ENCODE data around the gene KLC1.

DNA sequence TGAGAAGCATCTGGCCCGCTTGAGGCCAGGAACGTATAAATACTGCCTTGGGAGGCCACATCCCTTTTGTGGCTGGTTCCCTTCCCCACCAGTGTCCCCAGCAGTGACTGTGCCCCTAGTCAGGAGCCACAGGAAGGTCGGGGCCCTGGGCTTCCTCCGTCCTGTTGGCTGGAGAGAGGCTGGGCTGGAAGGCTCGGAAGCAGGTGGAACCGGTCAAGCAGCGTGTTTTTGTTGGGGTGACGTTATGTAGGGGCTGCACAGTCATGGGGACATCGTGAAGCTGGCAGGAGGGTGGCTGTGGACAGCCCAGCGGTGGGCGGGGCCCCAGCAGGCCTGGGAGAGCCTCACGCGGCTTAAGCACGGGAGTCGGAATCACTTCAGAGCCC is 76.1 kb downstream of the KLC1 start:
- TF ChIP-seq SPI1 (IDR thresholded peaks at IDR 0.05; ENCODE audit: low read depth, low read length): no peak
- no peak for TF ChIP-seq POLR2A (IDR thresholded peaks at IDR 0.05; ENCODE audit: low read depth, low read length)
- TF ChIP-seq POLR2AphosphoS5 (IDR thresholded peaks at IDR 0.05; ENCODE audit: low read depth, low read length): no peak
- TF ChIP-seq TAF1 (IDR thresholded peaks at IDR 0.05; ENCODE audit: low read depth, low read length): no peak
- no peak for TF ChIP-seq PAX5 (IDR thresholded peaks at IDR 0.05; ENCODE audit: insufficient read depth, low read length, severe bottlenecking)
- no peak for TF ChIP-seq POU2F2 (IDR thresholded peaks at IDR 0.05; ENCODE audit: low read depth, low read length)

All from GM12891 (cell line).